ENCODE results near the gene SERPINA6. TPM values are rescaled to one million over a fixed set of nuclear protein-coding genes. Genes with fewer than 3 reads are reported as not detected.

SERPINA6 gene
- total RNA-seq, 1 donor from 2014 or later, result not detected

DNA sequence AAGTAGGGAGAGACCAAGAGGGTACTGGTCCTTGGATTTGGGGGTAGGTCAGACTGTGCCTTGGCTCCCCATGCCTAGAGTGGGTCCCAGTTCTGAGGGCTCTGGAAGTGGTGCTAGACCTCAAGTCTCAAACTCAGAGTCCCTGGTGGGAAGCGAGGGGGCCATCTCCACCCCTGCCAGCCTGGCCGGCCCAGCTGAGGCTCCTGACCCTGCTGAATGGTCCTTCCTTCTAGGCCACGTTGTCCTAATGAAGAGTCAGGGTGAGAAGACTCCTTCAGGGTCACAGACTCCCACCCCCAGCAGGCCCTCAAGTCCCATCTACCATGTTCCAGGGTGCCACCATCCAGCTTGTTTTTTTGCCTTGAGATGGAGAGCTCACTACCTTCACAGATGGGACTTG is 12.9 kb downstream of the SERPINA6 start:
- no peak for TF ChIP-seq CTCF (conservative IDR thresholded peaks at IDR 0.05)
- Mint-ChIP-seq H3K27me3 (ENCODE audit: low read depth) (peaks cover 4% of the 10 kb centered on the region), H3K4me3 (no peak overlapping the region), H3K4me1 (no peaks in the 10 kb centered on the region), H3K9me3 (peaks cover 8% of the 10 kb centered on the region), H3K36me3 (ENCODE audit: low read depth) (no peaks in the 10 kb centered on the region), H3K27ac (ENCODE audit: unreplicated experiment) (no peak overlapping the region)
- no peak for DNase-seq (ENCODE audit: low read depth, low spot score)

- Mint-ChIP-seq H3K36me3 (ENCODE audit: low read depth) (no peaks in the 10 kb centered on the region), H3K9me3 (peaks cover 8% of the 10 kb centered on the region), H3K27ac (ENCODE audit: unreplicated experiment) (no peak overlapping the region), H3K4me3 (no peak overlapping the region), H3K27me3 (ENCODE audit: low read depth) (peaks cover 4% of the 10 kb centered on the region), H3K4me1 (no peaks in the 10 kb centered on the region)
- DNase-seq (ENCODE audit: low read depth, low spot score), result no peak
- no peak for TF ChIP-seq CTCF (conservative IDR thresholded peaks at IDR 0.05)
These were observed 13.4 kb downstream of the SERPINA6 start for GRCh38 chr14:94309721-94310120.

- no peak overlapping the region for H3K27ac Mint-ChIP-seq (ENCODE audit: unreplicated experiment)
- no peak overlapping the region for H3K4me3 Mint-ChIP-seq
- H3K4me1 Mint-ChIP-seq, result no peaks in the 10 kb centered on the region
- TF ChIP-seq CTCF (conservative IDR thresholded peaks at IDR 0.05), result peak; percentile 59
- H3K27me3 Mint-ChIP-seq (ENCODE audit: low read depth), result peaks cover 4% of the 10 kb centered on the region
- peaks cover 8% of the 10 kb centered on the region for H3K9me3 Mint-ChIP-seq
- DNase-seq (ENCODE audit: low read depth, low spot score), result no peak
- H3K36me3 Mint-ChIP-seq (ENCODE audit: low read depth), result no peaks in the 10 kb centered on the region
These were observed 15.6 kb downstream of the SERPINA6 start for GRCh38 chr14:94307410-94307992.

DNA sequence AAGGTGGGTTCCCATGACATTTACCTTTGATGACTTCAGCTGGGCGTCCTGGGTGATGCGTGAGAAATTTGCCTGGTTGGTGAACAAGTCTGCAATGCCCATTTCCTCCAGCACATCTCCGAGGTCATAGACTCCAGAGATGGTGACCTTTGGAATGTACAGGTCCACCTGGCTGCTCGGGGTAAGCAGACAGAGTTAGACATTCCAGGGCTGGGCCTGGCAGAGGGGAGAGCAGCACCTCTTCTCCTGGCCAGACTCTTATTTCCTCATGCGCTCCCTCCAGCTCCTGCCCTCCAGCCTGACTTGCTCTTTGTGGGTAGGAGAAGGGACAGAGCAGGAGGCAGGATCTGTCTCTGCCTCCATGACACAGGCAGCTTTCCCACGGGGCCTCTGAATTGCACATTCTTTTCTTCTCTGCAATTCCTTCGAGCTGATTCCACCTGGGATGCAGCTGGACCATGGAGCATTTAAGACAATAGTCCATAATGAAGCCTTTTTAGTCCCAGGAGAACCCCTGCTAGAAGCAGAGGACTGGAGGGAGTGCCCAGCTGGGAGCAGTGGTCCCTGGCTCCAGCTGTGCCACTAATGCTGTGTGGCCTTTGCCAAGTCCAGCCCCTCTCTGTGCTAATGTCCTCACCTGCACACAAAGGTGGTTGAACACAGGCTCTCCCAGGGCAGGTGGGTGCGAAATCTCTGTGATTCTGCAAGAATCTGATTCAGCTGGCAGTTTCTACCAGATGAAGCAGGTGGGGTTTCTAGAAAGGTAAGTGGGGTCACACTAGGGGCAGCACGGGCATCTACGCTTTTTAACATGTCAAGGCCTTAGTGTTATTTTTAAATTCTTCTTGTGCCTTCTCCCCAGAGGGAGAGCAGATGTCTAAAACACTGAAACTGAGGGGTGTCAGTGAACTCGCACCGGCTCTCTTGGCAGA is 16.8 kb downstream of the SERPINA6 start:
- H3K27ac Mint-ChIP-seq (ENCODE audit: unreplicated experiment), result no peak overlapping the region
- no peaks in the 10 kb centered on the region for H3K36me3 Mint-ChIP-seq (ENCODE audit: low read depth)
- H3K9me3 Mint-ChIP-seq, result peaks cover 8% of the 10 kb centered on the region
- H3K27me3 Mint-ChIP-seq (ENCODE audit: low read depth), result peaks cover 4% of the 10 kb centered on the region
- no peaks in the 10 kb centered on the region for H3K4me1 Mint-ChIP-seq
- H3K4me3 Mint-ChIP-seq, result no peak overlapping the region
- DNase-seq (ENCODE audit: low read depth, low spot score), result no peak
- no peak for TF ChIP-seq CTCF (conservative IDR thresholded peaks at IDR 0.05)

- Mint-ChIP-seq H3K27ac (ENCODE audit: unreplicated experiment) (no peak overlapping the region), H3K4me1 (no peaks in the 10 kb centered on the region), H3K36me3 (ENCODE audit: low read depth) (no peaks in the 10 kb centered on the region), H3K27me3 (ENCODE audit: low read depth) (peaks cover 4% of the 10 kb centered on the region), H3K9me3 (peaks cover 8% of the 10 kb centered on the region), H3K4me3 (no peak overlapping the region)
- DNase-seq (ENCODE audit: low read depth, low spot score), result no peak
- no peak for TF ChIP-seq CTCF (conservative IDR thresholded peaks at IDR 0.05)
These were observed 17.5 kb downstream of the SERPINA6 start for GRCh38 chr14:94305620-94306019.

Data from neural crest cell (in vitro differentiated cells).